Tibial artery (tissue), 4 donors: ENCODE data around the gene RYR2.

Experiments used
- DNase-seq, 2 donors: peaks; one replicate each; pipeline ENCODE4 v3.0.0-alpha.2; 2019
- H3K27ac ChIP-seq, 2 donors: fragments of 200-600 bp; sonication (generic) in 1 of 2; 1 replicate in 1 of 2; 2 replicates in 1 of 2; pipeline ENCODE4 v1.5.1; 2018 to 2019; ENCODE audit warnings: mild to moderate bottlenecking in 1 of 2
- H3K27me3 ChIP-seq, 2 donors: fragments of 200-600 bp; sonication (generic) in 1 of 2; one replicate each; pipeline versions ENCODE4 v1.5.1 to v1.6.0; 2016 to 2019
- H3K36me3 ChIP-seq, 3 donors: fragments of 200-600 bp; sonication (generic) in 2 of 3; one replicate each; pipeline ENCODE4 v1.5.1; 2016 to 2019; ENCODE audit warnings: mild to moderate bottlenecking in 2 of 3
- H3K4me1 ChIP-seq, 4 donors: fragments of 200-600 bp; sonication (generic) in 2 of 4; 1 replicate in 3 of 4; 2 replicates in 1 of 4; pipeline ENCODE4 v1.5.1; 2016 to 2019
- H3K4me3 ChIP-seq, 2 donors: fragments of 200-600 bp; sonication (generic) in 1 of 2; 1 replicate in 1 of 2; 2 replicates in 1 of 2; pipeline ENCODE4 v1.5.1; 2018 to 2019; ENCODE audit warnings: mild to moderate bottlenecking in 2 of 2
- H3K9me3 ChIP-seq, 3 donors: fragments of 200-600 bp; sonication (generic) in 1 of 3; one replicate each; pipeline ENCODE4 v1.5.1; 2016 to 2019
- CTCF ChIP-seq, 2 experiments: fragments of 200-600 bp in 1 of 2; fragments of 450-650 bp in 1 of 2; IDR thresholded peaks; one replicate each; pipeline ENCODE4 v1.5.1; 2017 to 2019; ENCODE audit warnings: antibody characterized with exemption in 2 of 2, mild to moderate bottlenecking in 1 of 2, moderate library complexity in 1 of 2
- intact Hi-C: fragments of 100-400 bp; cut with DNase I; formaldehyde crosslinking; loops from one replicate; pipeline ENCODE4 v1.15.0; 2023; ENCODE audit warnings: low total_unique reads

RYR2 gene

GRCh38 chr1:237471377-237471776 lies 429.4 kb downstream of the RYR2 start:
- Histone ChIP-seq H3K36me3 (peaks cover 0 to 20% (median 0%) of the 10 kb centered on the region in 3 donors), H3K4me3 (no peak overlapping the region), H3K27me3 (no peaks in the 10 kb centered on the region), H3K9me3 (no peaks in the 10 kb centered on the region), H3K27ac (no peak overlapping the region), H3K4me1 (no peaks in the 10 kb centered on the region)
- no peak for TF ChIP-seq CTCF (IDR thresholded peaks at IDR 0.05)
- intact Hi-C loops, result no loop called here
- no peak for DNase-seq

DNA sequence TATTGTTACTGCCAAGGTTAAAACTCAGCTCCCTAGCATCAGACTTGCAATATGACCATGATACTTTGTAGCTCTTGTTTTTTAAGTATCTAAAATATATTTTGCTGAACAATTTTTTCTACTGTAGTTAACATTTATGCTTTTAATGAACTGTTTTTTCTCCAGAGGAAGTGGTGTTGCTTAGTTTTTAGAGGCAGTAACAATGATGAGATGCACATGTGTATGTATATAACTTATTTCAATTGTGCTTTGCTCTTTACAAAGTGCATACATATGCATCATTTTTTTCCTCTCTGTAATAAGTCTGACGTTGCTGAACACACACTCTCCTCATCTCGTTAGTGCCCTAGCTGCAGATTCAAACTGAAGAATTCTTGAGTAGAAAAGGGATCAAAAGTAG lies 430.0 kb downstream of the RYR2 start:
- no peak overlapping the region for H3K4me3 ChIP-seq
- DNase-seq, result no peak
- no peaks in the 10 kb centered on the region for H3K27me3 ChIP-seq
- intact Hi-C loops, result no loop called here
- no peak overlapping the region for H3K27ac ChIP-seq
- H3K4me1 ChIP-seq, result no peaks in the 10 kb centered on the region
- H3K36me3 ChIP-seq, result peaks cover 0 to 20% (median 0%) of the 10 kb centered on the region in 3 donors
- TF ChIP-seq CTCF (IDR thresholded peaks at IDR 0.05), result no peak
- no peaks in the 10 kb centered on the region for H3K9me3 ChIP-seq

DNA sequence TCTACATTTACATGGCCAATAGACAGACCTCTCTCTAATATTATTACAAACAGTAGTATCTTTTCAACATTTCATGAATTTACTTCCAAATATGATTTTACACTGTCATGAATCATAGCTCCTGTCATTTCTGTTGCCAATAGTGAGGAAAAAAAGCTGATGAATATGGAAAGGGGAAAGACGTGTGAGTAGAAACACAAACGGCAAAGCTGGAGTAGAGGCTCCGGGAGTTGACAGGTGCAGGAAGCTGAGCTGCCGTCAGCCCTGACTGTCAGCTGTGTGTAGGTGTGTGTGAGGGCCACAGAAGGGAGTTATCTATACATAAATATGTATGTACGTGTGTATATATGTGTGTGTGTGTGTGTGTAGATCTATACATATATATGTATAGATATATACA lies 431.9 kb downstream of the RYR2 start:
- no peak for TF ChIP-seq CTCF (IDR thresholded peaks at IDR 0.05)
- intact Hi-C loops, result no loop called here
- Histone ChIP-seq H3K27me3 (no peaks in the 10 kb centered on the region), H3K27ac (no peak overlapping the region), H3K9me3 (no peaks in the 10 kb centered on the region), H3K4me3 (no peak overlapping the region), H3K4me1 (no peaks in the 10 kb centered on the region), H3K36me3 (peaks cover 0 to 20% (median 0%) of the 10 kb centered on the region in 3 donors)
- DNase-seq, result no peak

GRCh38 chr1:237478082-237478481 lies 436.1 kb downstream of the RYR2 start:
- TF ChIP-seq CTCF (IDR thresholded peaks at IDR 0.05), result no peak
- Histone ChIP-seq H3K27ac (no peak overlapping the region), H3K4me1 (no peaks in the 10 kb centered on the region), H3K9me3 (no peaks in the 10 kb centered on the region), H3K36me3 (no peaks in the 10 kb centered on the region), H3K4me3 (no peak overlapping the region), H3K27me3 (no peaks in the 10 kb centered on the region)
- DNase-seq, result no peak
- intact Hi-C loops, result no loop called here

DNA sequence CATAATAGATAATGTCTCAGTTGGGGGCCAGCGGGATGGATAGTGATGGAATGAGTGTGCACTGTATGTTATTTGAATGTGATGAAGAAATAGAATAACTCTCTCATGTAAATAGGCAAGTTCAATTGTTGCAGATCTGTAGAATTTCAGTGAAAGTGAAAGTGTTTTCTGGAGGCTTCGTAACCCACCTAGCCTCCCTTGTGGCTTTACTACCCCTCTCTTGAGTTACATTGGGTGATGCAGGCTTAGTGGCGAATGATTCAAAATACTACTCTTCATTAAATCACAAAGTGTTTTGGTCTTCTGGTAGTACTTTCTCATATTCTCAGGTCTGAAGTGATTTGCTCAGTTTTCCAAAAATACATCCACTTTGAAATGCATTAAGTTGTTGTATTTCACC lies 436.9 kb downstream of the RYR2 start:
- H3K36me3 ChIP-seq, result no peaks in the 10 kb centered on the region
- no peaks in the 10 kb centered on the region for H3K9me3 ChIP-seq
- intact Hi-C loops, result no loop called here
- H3K27me3 ChIP-seq, result no peaks in the 10 kb centered on the region
- no peak overlapping the region for H3K27ac ChIP-seq
- H3K4me1 ChIP-seq, result no peaks in the 10 kb centered on the region
- no peak for DNase-seq
- TF ChIP-seq CTCF (IDR thresholded peaks at IDR 0.05), result no peak
- H3K4me3 ChIP-seq, result no peak overlapping the region

- Histone ChIP-seq H3K36me3 (no peaks in the 10 kb centered on the region), H3K9me3 (no peaks in the 10 kb centered on the region), H3K27me3 (no peaks in the 10 kb centered on the region), H3K27ac (no peak overlapping the region), H3K4me3 (no peak overlapping the region), H3K4me1 (no peaks in the 10 kb centered on the region)
- no peak for TF ChIP-seq CTCF (IDR thresholded peaks at IDR 0.05)
- DNase-seq, result no peak
- intact Hi-C loops, result no loop called here
These were observed 440.8 kb downstream of the RYR2 start for GRCh38 chr1:237482777-237483176.
